Mucosa of stomach (tissue), 1 donor: ENCODE data around the gene IFNG.

Experiments
- H3K27me3 ChIP-seq: one replicate; pipeline ENCODE4 v1.7.0; 2013; ENCODE audit warnings: mild to moderate bottlenecking, low read length; ENCODE audit not compliant: control insufficient read depth, insufficient read depth
- H3K36me3 ChIP-seq: one replicate; pipeline ENCODE4 v1.7.0; 2013; ENCODE audit warnings: low read length; ENCODE audit not compliant: control insufficient read depth, insufficient read depth
- H3K4me1 ChIP-seq: one replicate; pipeline ENCODE4 v1.7.0; 2013; ENCODE audit warnings: mild to moderate bottlenecking, low read length; ENCODE audit not compliant: control insufficient read depth, insufficient read depth
- H3K4me3 ChIP-seq: one replicate; pipeline ENCODE4 v1.7.0; 2013; ENCODE audit warnings: low read length
- H3K9ac ChIP-seq: one replicate; pipeline ENCODE4 v1.7.0; 2013; ENCODE audit warnings: mild to moderate bottlenecking, low read length, moderate library complexity
- H3K9me3 ChIP-seq: one replicate; pipeline ENCODE4 v1.7.0; 2013; ENCODE audit warnings: mild to moderate bottlenecking, low read length, moderate library complexity; ENCODE audit not compliant: control insufficient read depth
- donor health status: Pancreatic carcinoma.

IFNG gene

DNA sequence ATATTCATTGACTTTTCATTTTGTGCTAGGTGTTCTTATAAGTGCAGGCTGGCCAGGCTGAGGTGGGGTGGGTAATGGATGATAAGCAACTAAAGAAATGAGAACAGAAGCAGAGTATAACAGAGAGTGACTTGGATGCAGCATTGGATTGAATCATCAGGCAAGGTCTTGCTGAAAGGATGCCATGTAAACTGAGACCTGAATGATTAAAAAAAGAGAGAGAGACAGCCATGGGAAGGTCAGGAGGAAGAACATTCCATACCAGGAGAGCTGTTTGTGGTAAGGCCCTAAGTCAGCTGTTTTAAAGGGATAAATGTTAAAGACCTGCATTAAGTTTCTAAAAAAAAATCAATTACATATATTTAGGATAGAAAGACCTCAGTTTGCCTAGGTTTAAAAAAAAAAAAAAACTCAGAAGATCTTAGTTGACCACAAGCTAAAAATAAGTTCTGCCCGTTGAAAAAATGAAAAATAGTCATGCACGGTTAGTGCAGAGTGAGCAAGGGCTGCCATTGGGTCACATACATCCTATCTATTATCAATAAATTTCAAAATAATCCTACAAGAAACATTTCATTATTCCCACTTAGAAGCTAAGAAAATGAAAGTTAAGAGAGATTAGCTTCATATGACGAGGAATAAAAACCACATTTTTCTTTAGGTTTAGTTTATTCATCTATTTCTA, 37.2 kb downstream of the IFNG start:
- Histone ChIP-seq H3K4me3 (no peak overlapping the region), H3K36me3 (no peaks in the 10 kb centered on the region), H3K4me1 (no peaks in the 10 kb centered on the region), H3K27me3 (peaks cover 3% of the 10 kb centered on the region), H3K9me3 (no peaks in the 10 kb centered on the region), H3K9ac (no peak overlapping the region)

DNA sequence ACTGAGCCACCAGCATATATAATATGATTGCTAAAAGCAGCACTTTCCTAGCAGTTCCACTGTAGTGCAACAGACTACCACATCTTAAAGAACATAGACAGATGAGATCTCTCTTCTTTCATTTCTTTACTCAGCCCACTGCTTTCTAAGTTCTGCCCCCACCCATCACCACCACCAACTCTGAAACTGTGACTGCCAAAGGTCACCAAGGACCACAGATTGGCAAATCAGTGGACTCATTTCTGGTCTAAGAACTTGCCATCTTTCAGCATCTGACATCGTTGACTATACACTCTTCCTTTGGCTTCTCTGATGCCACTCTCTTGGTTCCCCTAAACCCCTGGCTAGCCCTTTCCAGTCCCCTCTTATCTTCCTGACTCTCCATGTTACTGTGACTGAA, 38.4 kb downstream of the IFNG start:
- no peaks in the 10 kb centered on the region for H3K36me3 ChIP-seq
- H3K4me3 ChIP-seq, result no peak overlapping the region
- no peaks in the 10 kb centered on the region for H3K9me3 ChIP-seq
- peaks cover 3% of the 10 kb centered on the region for H3K27me3 ChIP-seq
- no peaks in the 10 kb centered on the region for H3K4me1 ChIP-seq
- H3K9ac ChIP-seq, result no peak overlapping the region

DNA sequence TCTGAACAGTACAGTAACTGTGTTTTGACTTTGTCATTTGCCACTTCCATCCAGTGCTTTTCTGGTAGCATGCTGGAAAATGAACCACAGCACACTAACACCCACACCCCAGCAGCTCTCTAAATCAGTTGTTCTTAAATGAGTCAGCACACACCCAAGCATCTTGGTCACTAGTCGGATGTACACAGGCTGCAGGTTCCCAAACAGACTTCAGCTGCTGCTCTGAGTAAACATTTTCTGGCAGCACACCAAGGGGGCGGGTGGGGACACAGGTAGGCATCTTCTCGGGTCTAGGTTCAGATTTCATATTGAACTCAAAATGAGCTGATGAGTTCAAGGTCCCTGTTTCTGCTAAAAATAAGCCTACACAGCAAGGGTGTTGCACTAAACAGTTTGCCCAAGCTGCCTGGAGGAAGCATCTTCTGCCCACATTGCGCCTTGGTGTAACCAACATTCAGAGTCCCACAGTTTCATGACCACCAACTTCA, 39.8 kb downstream of the IFNG start:
- Histone ChIP-seq H3K27me3 (peaks cover 3% of the 10 kb centered on the region), H3K4me1 (no peaks in the 10 kb centered on the region), H3K4me3 (no peak overlapping the region), H3K9me3 (no peaks in the 10 kb centered on the region), H3K9ac (no peak overlapping the region), H3K36me3 (no peaks in the 10 kb centered on the region)

DNA sequence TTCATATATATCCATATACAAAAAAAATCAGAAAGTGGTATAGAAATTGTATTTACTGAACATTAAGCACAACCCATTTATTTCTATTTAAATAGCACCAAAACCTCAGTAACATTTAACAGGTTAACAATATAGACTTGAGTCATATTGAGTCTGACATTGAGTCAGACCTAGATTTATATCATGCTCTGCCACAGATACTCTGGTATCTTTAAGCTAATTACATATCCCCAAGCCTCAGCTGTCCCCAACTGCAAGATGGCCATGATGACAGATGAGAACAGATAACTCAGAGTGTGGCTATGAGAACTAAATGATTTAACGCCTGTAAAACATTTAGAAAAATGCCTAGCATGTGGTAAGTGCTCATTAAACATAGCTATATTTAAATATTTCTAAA, 40.3 kb downstream of the IFNG start:
- no peak overlapping the region for H3K4me3 ChIP-seq
- H3K4me1 ChIP-seq, result no peaks in the 10 kb centered on the region
- no peaks in the 10 kb centered on the region for H3K9me3 ChIP-seq
- no peaks in the 10 kb centered on the region for H3K36me3 ChIP-seq
- H3K9ac ChIP-seq, result no peak overlapping the region
- peaks cover 3% of the 10 kb centered on the region for H3K27me3 ChIP-seq

DNA sequence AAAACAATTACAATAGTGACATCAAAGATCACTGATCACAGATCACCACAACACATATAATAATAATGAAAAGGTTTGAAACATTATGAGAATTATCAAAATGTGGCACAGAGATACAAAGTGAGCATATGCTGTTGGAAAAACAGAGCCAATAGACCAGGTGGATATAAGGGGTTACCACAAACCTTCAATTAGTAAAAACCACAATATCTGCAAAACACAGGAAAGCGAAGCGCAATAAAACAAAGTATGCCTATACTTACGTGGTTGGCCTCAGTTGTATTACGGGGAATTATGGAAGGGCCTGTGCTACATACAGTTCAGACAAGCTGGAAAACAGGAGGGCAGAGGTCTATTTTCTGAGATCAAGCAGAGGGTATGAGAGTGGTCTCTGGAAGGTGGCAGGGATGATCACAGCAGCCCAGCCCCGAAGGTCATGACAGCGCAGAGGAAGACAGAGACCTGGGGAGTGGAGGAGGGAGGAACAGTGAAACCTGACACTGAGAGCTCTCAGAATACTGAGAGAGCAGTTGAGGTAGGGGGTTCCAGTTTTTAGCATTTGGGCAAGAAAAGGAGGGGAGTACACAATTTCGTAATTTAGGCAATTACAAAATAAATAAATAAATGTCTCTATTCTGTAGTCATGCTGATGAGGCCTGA, 41.3 kb downstream of the IFNG start:
- H3K27me3 ChIP-seq, result peaks cover 3% of the 10 kb centered on the region
- H3K9ac ChIP-seq, result no peak overlapping the region
- no peaks in the 10 kb centered on the region for H3K36me3 ChIP-seq
- H3K4me3 ChIP-seq, result no peak overlapping the region
- no peaks in the 10 kb centered on the region for H3K9me3 ChIP-seq
- H3K4me1 ChIP-seq, result no peaks in the 10 kb centered on the region

DNA sequence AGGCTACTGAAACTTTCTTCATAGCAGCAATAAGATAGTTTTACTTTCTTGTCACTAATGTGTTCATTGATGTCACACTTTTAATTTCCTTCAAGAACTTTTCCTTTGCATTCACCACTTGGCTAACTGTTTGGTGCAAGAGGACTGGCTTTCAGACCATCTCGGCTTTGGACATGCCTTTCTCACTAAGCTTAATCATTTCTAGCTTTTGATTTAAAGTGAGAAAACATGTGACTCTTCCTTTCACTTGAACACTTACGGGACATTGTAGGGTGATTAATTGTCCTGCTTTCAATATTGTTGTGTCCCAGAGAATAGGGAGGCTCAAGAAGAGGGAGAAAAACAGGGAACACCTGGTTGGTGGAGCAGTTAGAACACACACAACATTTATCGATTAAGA, 41.9 kb downstream of the IFNG start:
- Histone ChIP-seq H3K4me3 (no peak overlapping the region), H3K4me1 (no peaks in the 10 kb centered on the region), H3K9me3 (no peaks in the 10 kb centered on the region), H3K27me3 (peaks cover 3% of the 10 kb centered on the region), H3K9ac (no peak overlapping the region), H3K36me3 (no peaks in the 10 kb centered on the region)

DNA sequence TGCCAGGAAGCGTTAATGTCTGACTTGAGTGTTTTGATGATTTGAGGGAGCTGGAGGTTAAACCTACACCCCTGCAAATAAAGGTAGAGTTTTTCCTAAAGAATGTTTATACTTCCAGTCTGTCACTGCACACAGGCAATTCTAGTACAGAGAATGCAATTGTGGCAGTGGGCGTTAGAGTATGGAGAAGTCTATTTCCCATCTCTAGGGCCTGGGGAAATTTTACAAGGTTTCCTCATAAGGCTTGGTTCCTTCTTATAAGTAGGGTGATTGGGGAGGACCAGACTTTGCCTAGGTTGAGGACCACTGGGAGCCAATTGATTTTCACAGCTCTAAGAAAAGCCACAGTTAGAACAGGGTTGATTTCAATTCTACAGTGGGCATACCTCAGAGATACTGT, 44.3 kb downstream of the IFNG start:
- Histone ChIP-seq H3K4me1 (no peaks in the 10 kb centered on the region), H3K36me3 (no peaks in the 10 kb centered on the region), H3K27me3 (peaks cover 3% of the 10 kb centered on the region), H3K4me3 (no peak overlapping the region), H3K9ac (no peak overlapping the region), H3K9me3 (no peaks in the 10 kb centered on the region)

DNA sequence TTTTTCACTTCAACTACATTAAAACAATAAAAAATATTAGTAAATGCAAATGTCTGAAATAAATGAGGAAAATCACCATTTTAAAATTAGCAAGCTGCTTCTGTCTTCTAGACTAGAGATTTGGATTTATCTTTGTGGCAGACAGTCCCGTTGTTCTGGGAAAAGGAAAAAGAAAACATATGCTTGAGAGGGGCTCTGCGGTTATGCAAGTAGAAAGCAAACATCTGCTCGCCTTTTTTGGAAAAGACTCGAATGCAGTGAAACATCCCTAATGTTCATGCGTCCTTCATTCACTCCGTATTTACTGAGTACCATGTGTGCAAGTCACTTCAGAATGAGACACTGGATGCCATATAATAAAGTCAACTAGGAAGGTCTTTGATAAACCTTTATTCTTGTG, 44.9 kb downstream of the IFNG start:
- Histone ChIP-seq H3K27me3 (no peaks in the 10 kb centered on the region), H3K4me1 (no peaks in the 10 kb centered on the region)

DNA sequence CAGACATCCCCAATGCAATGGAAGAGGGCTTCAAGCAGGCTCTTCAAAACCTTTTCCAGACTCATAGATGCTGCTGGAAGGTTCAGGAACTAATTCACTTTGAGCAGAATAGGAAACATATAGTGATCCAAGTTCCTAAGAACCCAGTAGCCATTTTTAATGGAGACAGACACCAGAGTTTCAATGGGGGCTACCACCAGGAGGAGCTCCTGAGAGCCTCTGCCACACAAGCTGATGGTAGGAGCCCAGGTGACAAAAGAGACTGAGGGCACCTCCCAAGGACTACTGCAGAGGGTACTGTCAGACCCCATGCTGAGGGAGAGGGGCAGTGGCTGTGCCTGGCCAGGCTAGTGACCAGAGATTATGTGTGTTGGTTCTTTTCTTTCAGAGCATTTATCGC, 45.9 kb downstream of the IFNG start:
- no peak overlapping the region for H3K4me3 ChIP-seq

More for the DNA sequence above, 44.9 kb downstream of the IFNG start:
- no peaks in the 10 kb centered on the region for H3K36me3 ChIP-seq
- no peak overlapping the region for H3K4me3 ChIP-seq
- no peaks in the 10 kb centered on the region for H3K9me3 ChIP-seq
- no peak overlapping the region for H3K9ac ChIP-seq

DNA sequence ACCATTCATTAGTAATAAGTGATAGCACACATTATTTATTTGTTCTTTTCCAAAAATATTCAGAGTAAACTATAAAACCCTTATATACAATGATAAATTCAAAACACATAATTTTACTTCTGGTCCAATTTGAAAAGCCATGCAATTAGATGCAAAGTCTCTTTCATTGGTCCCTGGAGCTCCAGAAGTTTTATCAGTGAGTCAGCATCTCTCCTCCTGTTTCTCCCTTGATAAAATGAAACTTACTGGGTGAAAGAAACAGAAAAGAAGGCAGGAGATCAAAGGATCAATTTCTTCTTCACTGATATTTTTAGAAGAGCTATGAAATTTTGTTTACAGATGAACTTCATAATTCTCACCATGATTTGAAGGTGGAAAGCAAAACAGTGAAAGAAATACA, 47.5 kb downstream of the IFNG start:
- H3K9me3 ChIP-seq, result no peaks in the 10 kb centered on the region
- no peak overlapping the region for H3K4me3 ChIP-seq
- H3K4me1 ChIP-seq, result no peaks in the 10 kb centered on the region
- H3K36me3 ChIP-seq, result no peaks in the 10 kb centered on the region
- no peaks in the 10 kb centered on the region for H3K27me3 ChIP-seq
- H3K9ac ChIP-seq, result no peak overlapping the region

More for the DNA sequence above, 45.9 kb downstream of the IFNG start:
- Histone ChIP-seq H3K27me3 (no peaks in the 10 kb centered on the region), H3K9ac (no peak overlapping the region), H3K36me3 (no peaks in the 10 kb centered on the region), H3K9me3 (no peaks in the 10 kb centered on the region), H3K4me1 (no peaks in the 10 kb centered on the region)

DNA sequence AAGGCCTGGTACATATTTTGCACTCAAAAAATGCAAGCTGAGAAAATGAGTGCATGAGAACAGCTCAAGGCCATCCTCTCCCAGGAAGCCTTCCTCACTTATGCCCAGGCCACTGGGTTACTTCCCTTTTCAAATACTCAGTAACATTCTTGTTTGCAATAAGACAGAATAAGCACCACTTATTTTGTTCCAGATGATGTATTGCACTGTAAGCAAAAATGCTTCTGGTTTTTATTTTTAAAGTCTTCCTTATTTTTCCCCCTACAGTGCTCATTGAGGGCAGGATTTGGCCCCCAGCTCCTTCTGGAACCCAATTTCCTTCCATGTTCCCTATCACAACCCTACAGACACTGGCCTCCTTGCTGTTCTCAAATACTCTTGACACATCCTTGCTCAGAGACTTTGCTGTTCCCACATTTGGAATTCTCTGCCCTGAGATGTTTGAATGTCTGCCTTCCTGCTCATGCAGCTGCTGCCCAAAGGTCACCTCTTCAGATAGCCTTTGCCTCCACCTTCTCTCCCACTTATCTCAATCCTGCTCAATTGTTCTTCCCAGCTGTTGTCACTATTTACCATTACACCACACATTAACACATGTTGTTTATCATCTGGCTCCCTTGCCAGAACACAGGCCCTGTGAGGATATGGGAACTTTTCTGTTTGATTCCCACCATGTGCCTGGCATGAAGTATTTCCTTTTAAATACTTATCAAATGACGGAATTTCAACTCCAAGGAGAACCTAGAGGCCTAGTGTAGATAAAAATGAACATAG, 49.9 kb downstream of the IFNG start:
- H3K4me3 ChIP-seq, result no peak overlapping the region
- no peaks in the 10 kb centered on the region for H3K36me3 ChIP-seq
- no peak overlapping the region for H3K9ac ChIP-seq
- no peaks in the 10 kb centered on the region for H3K9me3 ChIP-seq
- H3K27me3 ChIP-seq, result no peaks in the 10 kb centered on the region
- H3K4me1 ChIP-seq, result no peaks in the 10 kb centered on the region

DNA sequence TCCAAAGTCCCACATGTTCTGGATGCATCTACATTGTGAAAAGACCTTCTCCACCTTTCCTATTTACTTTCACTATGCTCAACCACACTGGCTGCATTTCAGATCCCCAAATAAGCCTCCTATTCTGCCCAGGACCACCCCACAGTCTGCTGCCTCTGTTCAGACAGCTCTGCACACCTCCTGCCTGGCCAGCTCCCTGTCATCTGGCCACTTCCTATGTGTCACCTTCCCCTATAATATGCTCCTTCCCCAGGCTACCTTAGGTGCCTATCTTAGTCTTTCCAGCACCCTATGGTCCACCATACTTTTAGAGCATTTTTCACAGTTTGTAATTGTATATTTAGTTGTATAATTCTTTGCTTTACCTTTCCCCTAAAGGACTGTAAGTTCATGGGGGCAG, 50.5 kb downstream of the IFNG start:
- Histone ChIP-seq H3K9me3 (no peaks in the 10 kb centered on the region), H3K4me3 (no peak overlapping the region), H3K27me3 (no peaks in the 10 kb centered on the region), H3K9ac (no peak overlapping the region), H3K36me3 (no peaks in the 10 kb centered on the region), H3K4me1 (no peaks in the 10 kb centered on the region)
